A549 (cell line): ENCODE measurements around the gene COMMD7. TPM values are rescaled to one million over a fixed set of nuclear protein-coding genes. Genes with fewer than 3 reads are reported as not detected.

Experiments used
- ATAC-seq, 2 experiments: fragments of 200-7000 bp in 1 of 2; fragments of >200 bp in 1 of 2; cut with Nextera tagmentation in 1 of 2; cut with Tn5 transposase in 1 of 2; 3 replicates each; pipeline versions ENCODE4 v1.8.0 to v1.9.1; 2018 to 2020; ENCODE audit warnings: mild to moderate bottlenecking in 1 of 2, moderate library complexity in 1 of 2
- CTCF ChIA-PET: fragments of 300-600 bp; sonication (Branson Sonifier 250); formaldehyde crosslinking; extraction: SDS; loops from one replicate; lab custom pipeline; 2021; ENCODE audit warnings: antibody characterized with exemption, inconsistent platforms; lab: Yijun Ruan, JAX
- POLR2A ChIA-PET: fragments of 350-600 bp; formaldehyde crosslinking; extraction: SDS; loops from one replicate; lab custom pipeline; 2021; ENCODE audit warnings: antibody characterized with exemption, inconsistent platforms; lab: Yijun Ruan, JAX
- DNase-seq, 2 experiments: peaks; one replicate each; pipeline versions ENCODE4 v3.0.0 to v3.0.0-alpha.2; 2011 to 2016; ENCODE audit warnings: low read depth in 1 of 2, low spot score in 1 of 2
- FAIRE-seq: peaks from 2 replicates; lab custom pipeline; 2011; peaks lifted over from hg19 to GRCh38; lab: Jason Lieb, UNC
- H3K27ac ChIP-seq, 2 experiments: fragments of >200 bp; sonication (Bioruptor Twin); formaldehyde crosslinking; 3 replicates each; pipeline ENCODE4 v1.5.1; 2016 to 2017
- H3K4me1 ChIP-seq: fragments of >200 bp; sonication (Bioruptor Twin); formaldehyde crosslinking; 3 replicates; pipeline ENCODE4 v1.6.1; 2016
- H3K4me2 ChIP-seq: fragments of >200 bp; sonication (Bioruptor Twin); formaldehyde crosslinking; 3 replicates; pipeline ENCODE4 v1.6.1; 2016
- H3K4me3 ChIP-seq: fragments of >200 bp; sonication (Bioruptor Twin); formaldehyde crosslinking; 3 replicates; pipeline ENCODE4 v1.5.1; 2016
- H3K9me3 ChIP-seq: fragments of >200 bp; sonication (Bioruptor Twin); formaldehyde crosslinking; 3 replicates; pipeline ENCODE4 v1.6.1; 2016
- CBX2 ChIP-seq: fragments of 200-600 bp; sonication (generic); IDR thresholded peaks from 2 replicates; pipeline ENCODE4 v1.6.1; 2016; ENCODE audit warnings: low read depth, mild to moderate bottlenecking, borderline replicate concordance
- CHD2 ChIP-seq: fragments of 150-350 bp; IDR thresholded peaks from 2 replicates; pipeline ENCODE4 v1.6.1; 2014; ENCODE audit warnings: low read length; ENCODE audit not compliant: partially characterized antibody
- E2F6 ChIP-seq: IDR thresholded peaks from 2 replicates; pipeline ENCODE4 v1.6.1; 2012; ENCODE audit warnings: low read depth, borderline replicate concordance
- EHF ChIP-seq: fragments of 250-450 bp; sonication (Bioruptor Pico); IDR thresholded peaks from 2 replicates; pipeline ENCODE4 v1.5.0; 2020; ENCODE audit warnings: mild to moderate bottlenecking
- EP300 ChIP-seq, 2 experiments: fragments of >200 bp; sonication (Bioruptor Twin); formaldehyde crosslinking; IDR thresholded peaks; 2 replicates in 1 of 2; 3 replicates in 1 of 2; pipeline ENCODE4 v1.6.1; 2016 to 2017
- FOXS1 ChIP-seq: fragments of 250-450 bp; sonication (Bioruptor Pico); IDR thresholded peaks from 2 replicates; pipeline ENCODE4 v1.5.0; 2020; ENCODE audit warnings: mild to moderate bottlenecking, moderate library complexity
- HES2 ChIP-seq: fragments of >200 bp; sonication (Bioruptor Twin); formaldehyde crosslinking; IDR thresholded peaks from 2 replicates; pipeline ENCODE4 v1.6.1; 2016
- HEYL ChIP-seq: fragments of 250-450 bp; sonication (Bioruptor Pico); IDR thresholded peaks from 2 replicates; pipeline ENCODE4 v1.8.0; 2021; ENCODE audit warnings: mild to moderate bottlenecking, moderate library complexity
- HOXA7 ChIP-seq: fragments of 250-450 bp; sonication (Bioruptor Pico); IDR thresholded peaks from 2 replicates; pipeline ENCODE4 v1.5.0; 2020; ENCODE audit warnings: mild to moderate bottlenecking, moderate library complexity
- HOXB13 ChIP-seq: fragments of 250-450 bp; sonication (Bioruptor Pico); IDR thresholded peaks from 2 replicates; pipeline ENCODE4 v1.5.0; 2020; ENCODE audit warnings: low read depth, mild to moderate bottlenecking, moderate library complexity
- HOXB5 ChIP-seq: fragments of 250-450 bp; sonication (Bioruptor Pico); IDR thresholded peaks from 2 replicates; pipeline ENCODE4 v1.5.0; 2020; ENCODE audit warnings: mild to moderate bottlenecking, moderate library complexity
- JUN ChIP-seq, 2 experiments: fragments of >200 bp; sonication (Bioruptor Twin); formaldehyde crosslinking; IDR thresholded peaks; 2 replicates in 1 of 2; 3 replicates in 1 of 2; pipeline ENCODE4 v1.6.1; 2016 to 2017
- JUNB ChIP-seq: fragments of >200 bp; sonication (Bioruptor Twin); formaldehyde crosslinking; IDR thresholded peaks from 2 replicates; pipeline ENCODE4 v1.6.1; 2016
- KDM5A ChIP-seq: fragments of 200-600 bp; sonication (generic); IDR thresholded peaks from 2 replicates; pipeline ENCODE4 v1.6.1; 2016; ENCODE audit warnings: antibody characterized with exemption, mild to moderate bottlenecking
- MAFK ChIP-seq: fragments of 450-650 bp; IDR thresholded peaks from 2 replicates; pipeline ENCODE4 v1.6.1; 2014; ENCODE audit not compliant: partially characterized antibody
- MAZ ChIP-seq: fragments of 150-350 bp; IDR thresholded peaks from 2 replicates; pipeline ENCODE4 v1.6.1; 2014; ENCODE audit warnings: antibody characterized with exemption, low read depth, low read length, borderline replicate concordance
- NPAS2 ChIP-seq: fragments of 250-450 bp; sonication (Bioruptor Pico); IDR thresholded peaks from 2 replicates; pipeline ENCODE4 v1.8.0; 2022; ENCODE audit warnings: mild to moderate bottlenecking, moderate library complexity, borderline replicate concordance
- PHF8 ChIP-seq: fragments of 200-600 bp; sonication (generic); IDR thresholded peaks from 2 replicates; pipeline ENCODE4 v1.6.1; 2016; ENCODE audit warnings: low read depth, mild to moderate bottlenecking, antibody characterized with exemption, moderate library complexity, borderline replicate concordance
- POLR2AphosphoS2 ChIP-seq: conservative IDR thresholded peaks from 2 replicates; pipeline ENCODE4 v1.6.1; 2012; ENCODE audit warnings: low read length, improper control_type of control experiment, inconsistent platforms
- RAD21 ChIP-seq, 2 experiments: fragments of >200 bp in 1 of 2; sonication (Bioruptor Twin) in 1 of 2; formaldehyde crosslinking in 1 of 2; IDR thresholded peaks in 1 of 2; conservative IDR thresholded peaks in 1 of 2; 2 replicates in 1 of 2; 3 replicates in 1 of 2; pipeline ENCODE4 v1.6.1; 2012 to 2018; ENCODE audit warnings: inconsistent platforms in 1 of 2
- RCOR1 ChIP-seq: fragments of 150-350 bp; IDR thresholded peaks from 2 replicates; pipeline ENCODE4 v1.6.1; 2014; ENCODE audit warnings: antibody characterized with exemption, low read length, low read depth
- RNF2 ChIP-seq: fragments of 200-600 bp; sonication (generic); IDR thresholded peaks from 2 replicates; pipeline ENCODE4 v1.6.1; 2016; ENCODE audit warnings: low read depth, mild to moderate bottlenecking, antibody characterized with exemption, moderate library complexity, borderline replicate concordance
- SREBF2 ChIP-seq: fragments of 450-650 bp; IDR thresholded peaks from 2 replicates; pipeline ENCODE4 v1.6.1; 2014; ENCODE audit warnings: mild to moderate bottlenecking, moderate library complexity
- ZNF302 ChIP-seq: fragments of 250-450 bp; sonication (Bioruptor Pico); IDR thresholded peaks from 2 replicates; pipeline ENCODE4 v1.9.0; 2021; ENCODE audit warnings: inconsistent platforms, mild to moderate bottlenecking, moderate library complexity
- ZSCAN20 ChIP-seq: fragments of 250-450 bp; sonication (Bioruptor Pico); IDR thresholded peaks from 2 replicates; pipeline ENCODE4 v1.8.0; 2022; ENCODE audit warnings: mild to moderate bottlenecking, moderate library complexity
- WGBS: methylation state at CpG from one replicate; pipeline ENCODE4 v1.1.6; 2017; ENCODE audit errors: missing lambda C conversion rate; 5-methylcytosine and 5-hydroxymethylcytosine counted together
- polyA plus RNA-seq, 4 experiments: library from polyadenylated mRNA; depleted of rRNA in 3 of 4; stranded (reverse); fragments of >200 nt; fragmentation: RNase III in 1 of 4; extraction: RNeasy Plus Mini Kit Qiagen cat#74134 plus additional on column Dnase treatment in 1 of 4; gene quantifications; 2 replicates in 3 of 4; 3 replicates in 1 of 4; pipeline ENCODE4 v1.2.3, GENCODE V29; 2011 to 2017
- TF ChIP-seq, protein P1 (sequence below): fragments of >200 bp; sonication (Bioruptor Twin); formaldehyde crosslinking; IDR thresholded peaks from 3 replicates; pipeline ENCODE4 v1.5.1; 2016
- TF ChIP-seq, protein P2 (sequence below): fragments of 150-350 bp; IDR thresholded peaks from 2 replicates; pipeline ENCODE4 v1.6.1; 2014; ENCODE audit warnings: low read depth, mild to moderate bottlenecking, low read length

The COMMD7 gene
- polyA plus RNA-seq, 2 of the 4 experiments (the other 2 are of a cell fraction) = 55.7 to 74.1 TPM

DNA sequence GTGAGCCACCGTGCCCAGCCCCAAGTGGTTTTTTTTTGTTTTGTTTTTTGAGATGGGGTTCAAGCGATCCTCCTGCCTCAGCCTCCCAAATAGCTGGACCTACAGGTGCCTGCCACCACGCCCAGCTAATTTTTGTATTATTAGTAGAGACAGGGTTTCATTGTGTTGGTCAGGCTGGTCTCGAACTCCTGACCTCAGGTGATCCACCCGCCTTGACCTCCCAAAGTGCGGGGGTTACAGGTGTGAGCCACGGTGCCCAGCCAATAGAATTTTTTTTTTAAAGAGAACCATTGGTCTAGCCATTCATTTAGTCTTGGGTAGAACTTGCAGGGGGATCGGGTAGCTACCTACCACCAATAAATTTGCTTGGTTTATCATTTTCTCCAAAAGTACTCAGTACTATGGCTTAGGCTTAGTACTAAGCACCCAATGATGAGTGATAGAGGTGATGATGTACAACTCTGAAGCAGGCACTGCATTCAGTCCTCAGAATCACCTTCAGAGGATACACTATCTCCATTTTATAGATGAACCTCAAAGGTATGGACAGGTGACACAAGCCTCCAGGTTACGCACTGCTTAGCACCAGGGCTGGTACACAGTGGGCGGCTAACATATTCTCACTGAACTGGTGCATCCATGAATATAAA, 56.6 kb downstream of the COMMD7 start:
- H3K4me3 ChIP-seq = no peak overlapping the region
- no peak for DNase-seq
- ChIA-PET CTCF (interaction anchor here (0.8 to 27.5 kb wide), 3 partner anchors 12 to 91 kb away, joined by 3 to 396 read pairs (median 11); partner anchors contain the start of gene C20orf203), POLR2A (no interaction called here)
- WGBS = 79% methylated on average over 10 of the region's 10 CpGs
- H3K4me1 ChIP-seq = 0 out of 3 replicates have a peak, but pooled peaks cover 7% of the 10 kb centered on the region
- no peak overlapping the region for H3K4me2 ChIP-seq
- no peak overlapping the region for H3K27ac ChIP-seq
- no peak for TF ChIP-seq CBX2
- no peak for TF ChIP-seq SREBF2
- no peak for TF ChIP-seq POLR2AphosphoS2
- TF ChIP-seq HOXB5 (CRISPR knock-in tag) = no peak
- TF ChIP-seq KDM5A = no peak
- no peak for TF ChIP-seq RAD21 (conservative IDR thresholded peaks at IDR 0.05 in 1 of 2, IDR thresholded peaks at IDR 0.05 in 1 of 2)
- no peak for TF ChIP-seq FOXS1
- TF ChIP-seq HOXA7 (CRISPR knock-in tag) = no peak
- no peak for TF ChIP-seq JUNB
- no peak for TF ChIP-seq HEYL (CRISPR knock-in tag)
- no peak for TF ChIP-seq MAFK
- TF ChIP-seq RCOR1 = no peak
- TF ChIP-seq ZNF302 (CRISPR knock-in tag) = no peak
- no peak for TF ChIP-seq HOXB13 (CRISPR knock-in tag)
- no peak for TF ChIP-seq RNF2
- TF ChIP-seq, protein P1, sequence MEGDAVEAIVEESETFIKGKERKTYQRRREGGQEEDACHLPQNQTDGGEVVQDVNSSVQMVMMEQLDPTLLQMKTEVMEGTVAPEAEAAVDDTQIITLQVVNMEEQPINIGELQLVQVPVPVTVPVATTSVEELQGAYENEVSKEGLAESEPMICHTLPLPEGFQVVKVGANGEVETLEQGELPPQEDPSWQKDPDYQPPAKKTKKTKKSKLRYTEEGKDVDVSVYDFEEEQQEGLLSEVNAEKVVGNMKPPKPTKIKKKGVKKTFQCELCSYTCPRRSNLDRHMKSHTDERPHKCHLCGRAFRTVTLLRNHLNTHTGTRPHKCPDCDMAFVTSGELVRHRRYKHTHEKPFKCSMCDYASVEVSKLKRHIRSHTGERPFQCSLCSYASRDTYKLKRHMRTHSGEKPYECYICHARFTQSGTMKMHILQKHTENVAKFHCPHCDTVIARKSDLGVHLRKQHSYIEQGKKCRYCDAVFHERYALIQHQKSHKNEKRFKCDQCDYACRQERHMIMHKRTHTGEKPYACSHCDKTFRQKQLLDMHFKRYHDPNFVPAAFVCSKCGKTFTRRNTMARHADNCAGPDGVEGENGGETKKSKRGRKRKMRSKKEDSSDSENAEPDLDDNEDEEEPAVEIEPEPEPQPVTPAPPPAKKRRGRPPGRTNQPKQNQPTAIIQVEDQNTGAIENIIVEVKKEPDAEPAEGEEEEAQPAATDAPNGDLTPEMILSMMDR = no peak
- TF ChIP-seq PHF8 = no peak
- no peak for TF ChIP-seq JUN (IDR thresholded peaks at IDR 0.05)
- H3K9me3 ChIP-seq = no peaks in the 10 kb centered on the region
- no peak for ATAC-seq
- no peak for FAIRE-seq

DNA sequence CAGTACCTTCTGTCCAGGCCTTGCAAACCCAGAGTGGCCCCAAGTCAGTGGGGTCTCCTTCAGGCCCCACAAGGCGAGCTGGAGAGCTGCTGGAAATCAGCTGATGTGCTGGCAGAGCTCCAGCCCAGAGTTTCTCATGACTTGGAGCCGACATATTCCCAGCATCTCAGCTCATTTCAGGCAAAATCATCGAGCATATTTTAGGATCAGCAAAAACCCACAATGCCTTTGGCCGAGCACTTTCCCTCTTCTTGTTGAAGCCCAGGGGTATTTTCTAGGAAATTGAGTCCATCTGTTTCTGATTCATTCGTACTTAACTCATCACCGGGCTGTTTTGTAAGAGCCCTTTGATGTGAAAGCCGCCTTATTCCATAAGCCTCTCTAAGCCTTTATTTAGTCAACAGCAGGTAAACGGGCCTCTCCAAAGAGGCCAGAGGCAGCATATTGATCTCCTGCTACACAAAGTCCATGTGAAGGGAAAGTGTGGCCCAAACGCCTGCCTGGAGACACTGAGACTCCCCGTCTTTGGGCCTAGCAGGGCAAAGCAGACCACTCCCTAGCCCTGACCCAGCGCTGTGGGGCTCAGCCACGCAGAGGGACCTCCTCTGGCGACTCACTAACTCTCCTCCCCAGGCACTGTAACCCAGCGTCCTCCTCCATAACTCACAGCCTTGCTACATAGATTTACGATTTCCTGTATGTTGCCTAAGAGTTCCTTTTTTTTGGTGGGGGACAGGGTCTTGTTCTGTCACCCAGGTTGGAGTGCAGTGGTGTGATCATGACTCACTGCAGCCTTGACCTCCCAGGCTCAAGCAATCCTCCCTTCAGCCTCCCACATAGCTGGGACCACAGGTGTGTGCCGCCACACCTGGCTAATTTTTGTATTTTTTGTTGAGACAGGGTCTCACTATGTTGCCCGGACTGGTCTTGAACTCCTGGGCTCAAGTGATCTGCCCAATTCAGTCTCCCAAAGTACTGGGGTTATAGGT, 57.4 kb downstream of the COMMD7 start:
- Histone ChIP-seq H3K4me1 (peaks cover 12% of the 10 kb centered on the region; the same call in 2 of the 3 replicates), H3K4me3 (no peak overlapping the region), H3K4me2 (no peak overlapping the region), H3K27ac (peak overlapping the region in 1 of 2 experiments; percentile 32; a peak in 1 of 6 replicates), H3K9me3 (no peaks in the 10 kb centered on the region)
- CTCF ChIA-PET = interaction anchor here (0.8 to 27.5 kb wide), 3 partner anchors 12 to 91 kb away, joined by 3 to 396 read pairs (median 11); partner anchors contain the start of gene C20orf203
- DNase-seq (no peak), FAIRE-seq (no peak), ATAC-seq (peak in 1 of 2 experiments; percentile 15; a peak in 1 of 6 replicates)
- 75% methylated on average over 17 of the region's 17 CpGs for WGBS
- POLR2A ChIA-PET = no interaction called here
- TF ChIP-seq POLR2AphosphoS2 (no peak), EHF (no peak)

- FAIRE-seq = no peak
- CTCF ChIA-PET = interaction anchor here (2.8 to 27.5 kb wide), 2 partner anchors 8 to 95 kb away, joined by 13 to 396 read pairs; partner anchors contain the start of gene C20orf203
- TF ChIP-seq ZSCAN20 (CRISPR knock-in tag) = no peak
- no peak for TF ChIP-seq CBX2
- TF ChIP-seq MAZ = no peak
- no peak for TF ChIP-seq CHD2
- TF ChIP-seq EP300 (IDR thresholded peaks at IDR 0.05) = no peak
- TF ChIP-seq FOXS1 = no peak
- TF ChIP-seq HES2 = no peak
- TF ChIP-seq, protein P2, sequence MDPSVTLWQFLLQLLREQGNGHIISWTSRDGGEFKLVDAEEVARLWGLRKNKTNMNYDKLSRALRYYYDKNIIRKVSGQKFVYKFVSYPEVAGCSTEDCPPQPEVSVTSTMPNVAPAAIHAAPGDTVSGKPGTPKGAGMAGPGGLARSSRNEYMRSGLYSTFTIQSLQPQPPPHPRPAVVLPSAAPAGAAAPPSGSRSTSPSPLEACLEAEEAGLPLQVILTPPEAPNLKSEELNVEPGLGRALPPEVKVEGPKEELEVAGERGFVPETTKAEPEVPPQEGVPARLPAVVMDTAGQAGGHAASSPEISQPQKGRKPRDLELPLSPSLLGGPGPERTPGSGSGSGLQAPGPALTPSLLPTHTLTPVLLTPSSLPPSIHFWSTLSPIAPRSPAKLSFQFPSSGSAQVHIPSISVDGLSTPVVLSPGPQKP = no peak
- no peak for TF ChIP-seq E2F6
- no peak for TF ChIP-seq NPAS2 (CRISPR knock-in tag)
- no peak for TF ChIP-seq POLR2AphosphoS2
Observed at GRCh38 chr20:32682508-32682987, 60.7 kb downstream of the COMMD7 start.

More at GRCh38 chr20:32682508-32682987, 60.7 kb downstream of the COMMD7 start:
- no peak overlapping the region for H3K4me2 ChIP-seq
- no peak for ATAC-seq
- H3K4me1 ChIP-seq = peaks cover 16% of the 10 kb centered on the region
- POLR2A ChIA-PET = no interaction called here
- no peak overlapping the region for H3K27ac ChIP-seq
- H3K9me3 ChIP-seq = no peaks in the 10 kb centered on the region
- WGBS = 68% methylated on average over 11 of the region's 11 CpGs
- no peak for DNase-seq
- H3K4me3 ChIP-seq = no peak overlapping the region
